ENCODE data around the gene PCDH15. TPM values are rescaled to one million over a fixed set of nuclear protein-coding genes. Genes with fewer than 3 reads are reported as not detected.
"Not testable (repeated sequence)": the region's sequence is repeated elsewhere in the genome, so short reads cannot be mapped to it uniquely, and the experiment has no call there.

PCDH15 gene
- total and polyA plus RNA-seq, 2 of the 13 experiments (the other 11 are each of a cell fraction or from before 2014, with no cell fraction given), result not detected

- Histone ChIP-seq H3K9ac (ENCODE audit: insufficient read depth, low read depth, low read length) (no peak overlapping the region), H3K4me2 (ENCODE audit: low read depth, low read length) (no peak overlapping the region), H3K27me3 (ENCODE audit: control insufficient read depth in 1 of 2, insufficient read depth in 2 of 2, low read length in 2 of 2) (no peaks in the 10 kb centered on the region), H3K4me3 (replicated peaks in 1 of 3; ENCODE audit: insufficient read depth in 1 of 3, low read depth in 2 of 3, low read length in 3 of 3) (no peak overlapping the region), H4K20me1 (ENCODE audit: insufficient read depth, low read length) (no peaks in the 10 kb centered on the region), H3K27ac (ENCODE audit: extremely low read length, insufficient read depth, low read length) (no peak overlapping the region), H3K4me1 (ENCODE audit: insufficient read depth, low read length) (no peaks in the 10 kb centered on the region), H3K79me2 (ENCODE audit: insufficient read depth, low read length) (no peaks in the 10 kb centered on the region), H3K9me3 (ENCODE audit: low read length) (peaks cover 10% of the 10 kb centered on the region), H2AFZ (ENCODE audit: low read length) (no peak overlapping the region), H3K36me3 (replicated peaks in 1 of 2; ENCODE audit: control insufficient read depth in 1 of 2, insufficient read depth in 2 of 2, low read length in 2 of 2) (no peaks in the 10 kb centered on the region)
- in situ Hi-C loops (cut with HindIII; ENCODE audit: extremely low pct_ligation_motif_present, low pct_unique_long_range_greater_than_20kb) (no loop called here), intact Hi-C loops (cut with micrococcal nuclease; ENCODE audit: unreplicated experiment) (no loop called here)
- FAIRE-seq, result no peak
- ATAC-seq, result no peak
- ChIA-PET POLR2A (no interaction called here), CTCF (ENCODE audit: low intra/inter-chr PET ratio, low total read pairs) (no interaction called here)
- no TSS peak for BruUV-seq (replicated peaks)
- TF ChIP-seq ZNF124 (CRISPR knock-in tag; IDR thresholded peaks at IDR 0.05) (peak; percentile 98), ZNF713 (CRISPR knock-in tag; IDR thresholded peaks at IDR 0.05) (no peak)
- no peak for DNase-seq (ENCODE audit: low spot score)
- 2% methylated on average over 3 of the region's 3 CpGs for WGBS (ENCODE audit: low lambda C conversion rate)
Observed at GRCh38 chr10:53930648-53931047, 870.4 kb downstream of the PCDH15 start.

GRCh38 chr10:53924051-53924700, 876.9 kb downstream of the PCDH15 start:
- ATAC-seq; H3K9ac ChIP-seq (ENCODE audit: insufficient read depth, low read depth, low read length); H3K4me1 ChIP-seq (ENCODE audit: insufficient read depth, low read length); H3K36me3 ChIP-seq (replicated peaks in 1 of 2; ENCODE audit: control insufficient read depth in 1 of 2, insufficient read depth in 2 of 2, low read length in 2 of 2); H3K79me2 ChIP-seq (ENCODE audit: insufficient read depth, low read length); H3K27me3 ChIP-seq (ENCODE audit: control insufficient read depth in 1 of 2, insufficient read depth in 2 of 2, low read length in 2 of 2); H2AFZ ChIP-seq (ENCODE audit: low read length); DNase-seq (ENCODE audit: low spot score); H3K9me3 ChIP-seq (ENCODE audit: low read length); H4K20me1 ChIP-seq (ENCODE audit: insufficient read depth, low read length); in situ Hi-C loops (cut with HindIII; ENCODE audit: extremely low pct_ligation_motif_present, low pct_unique_long_range_greater_than_20kb); POLR2A ChIA-PET; FAIRE-seq; H3K27ac ChIP-seq (ENCODE audit: extremely low read length, insufficient read depth, low read length); H3K4me2 ChIP-seq (ENCODE audit: low read depth, low read length); intact Hi-C loops (cut with micrococcal nuclease; ENCODE audit: unreplicated experiment); CTCF ChIA-PET (ENCODE audit: low intra/inter-chr PET ratio, low total read pairs); BruUV-seq (replicated peaks); H3K4me3 ChIP-seq (replicated peaks in 1 of 3; ENCODE audit: insufficient read depth in 1 of 3, low read depth in 2 of 3, low read length in 3 of 3): not testable (repeated sequence)
- 62% methylated on average over 14 of the region's 34 CpGs for WGBS (ENCODE audit: low lambda C conversion rate)
- peak; percentile 77; the same call in 1 of the 2 replicates for TF ChIP-seq ZNF850 (CRISPR knock-in tag; conservative IDR thresholded peaks at IDR 0.05)

Measured in HepG2 (cell line).